PC-9 (cell line): ENCODE measurements around the gene CALHM2. TPM values are rescaled to one million over a fixed set of nuclear protein-coding genes. Genes with fewer than 3 reads are reported as not detected.

Experiments
- BruUV-seq: library from RNA; stranded (reverse); fragments of 400-500 nt; replicated peaks from 2 replicates; lab custom pipeline; 2021; lab: Mats Ljungman, UMichigan
- CTCF ChIA-PET: fragments of 300-600 bp; sonication (Branson Sonifier 250); formaldehyde crosslinking; loops from one replicate; lab custom pipeline; 2022; ENCODE audit warnings: antibody characterized with exemption; lab: Charles Lee
- POLR2A ChIA-PET: fragments of 300-600 bp; sonication (Branson Sonifier 250); formaldehyde crosslinking; loops from one replicate; lab custom pipeline; 2022; ENCODE audit warnings: antibody characterized with exemption; ENCODE audit not compliant: unreplicated experiment; lab: Charles Lee
- DNase-seq, 2 experiments: peaks; one replicate each; pipeline versions ENCODE4 v3.0.0 to v3.0.0-alpha.2; 2015 to 2022; ENCODE audit warnings: mixed read lengths in 1 of 2
- H2AFZ ChIP-seq: fragments of 200-600 bp; sonication (generic); 2 replicates; pipeline ENCODE4 v1.8.1; 2017; ENCODE audit warnings: antibody characterized with exemption
- H3F3A ChIP-seq: fragments of 200-600 bp; sonication (generic); 2 replicates; pipeline ENCODE4 v1.8.1; 2017; ENCODE audit warnings: antibody characterized with exemption, mild to moderate bottlenecking, low read depth; ENCODE audit not compliant: insufficient read depth
- H3K27ac ChIP-seq: fragments of 200-600 bp; sonication (generic); 2 replicates; pipeline ENCODE4 v1.6.1; 2016; ENCODE audit warnings: mixed run types
- H3K27me3 ChIP-seq: fragments of 200-600 bp; sonication (generic); 2 replicates; pipeline ENCODE4 v1.6.1; 2016; ENCODE audit warnings: low read depth, mixed run types; ENCODE audit not compliant: insufficient read depth
- H3K36me3 ChIP-seq: fragments of 200-600 bp; sonication (generic); 2 replicates; pipeline ENCODE4 v1.6.1; 2016; ENCODE audit warnings: low read depth, mixed run types
- H3K4me1 ChIP-seq: fragments of 200-600 bp; sonication (generic); replicated peaks from 2 replicates; pipeline ENCODE4 v1.6.1; 2016; ENCODE audit warnings: mixed run types; ENCODE audit not compliant: insufficient read depth
- H3K4me2 ChIP-seq: fragments of 200-600 bp; sonication (generic); 2 replicates; pipeline ENCODE4 v1.6.1; 2017; ENCODE audit warnings: mixed run types
- H3K4me3 ChIP-seq: fragments of 200-600 bp; sonication (generic); 2 replicates; pipeline ENCODE4 v1.6.1; 2016; ENCODE audit warnings: mixed run types
- H3K79me2 ChIP-seq: fragments of 200-600 bp; sonication (generic); 2 replicates; pipeline ENCODE4 v1.6.1; 2017; ENCODE audit warnings: low read depth, mixed run types
- H3K9me2 ChIP-seq: fragments of 200-600 bp; sonication (generic); 2 replicates; pipeline ENCODE4 v1.8.1; 2017; ENCODE audit warnings: mild to moderate bottlenecking; ENCODE audit not compliant: insufficient read depth
- H3K9me3 ChIP-seq: fragments of 200-600 bp; sonication (generic); 2 replicates; pipeline ENCODE4 v1.8.1; 2016; ENCODE audit warnings: low read depth; ENCODE audit not compliant: insufficient read depth
- H4K20me1 ChIP-seq: fragments of 200-600 bp; sonication (generic); 2 replicates; pipeline ENCODE4 v1.8.1; 2017; ENCODE audit not compliant: insufficient read depth
- EZH2 ChIP-seq: fragments of 200-600 bp; sonication (generic); IDR thresholded peaks from 2 replicates; pipeline ENCODE4 v1.8.0; 2017; ENCODE audit warnings: antibody characterized with exemption, low read depth
- intact Hi-C: fragments of 100-400 bp; cut with micrococcal nuclease; formaldehyde crosslinking; loops from one replicate; pipeline ENCODE4 v1.10.0; 2022; ENCODE audit not compliant: unreplicated experiment
- total RNA-seq: library from RNA; stranded (reverse); gene quantifications from 2 replicates; pipeline ENCODE4 v1.2.3, GENCODE V29; 2021
- TF ChIP-seq, protein P1 (sequence below): fragments of 200-600 bp; sonication (generic); conservative IDR thresholded peaks from 2 replicates; pipeline ENCODE4 v1.6.1; 2017; ENCODE audit warnings: mixed run types, antibody characterized with exemption, mild to moderate bottlenecking, moderate library complexity

Gene CALHM2
- total RNA-seq, 1 experiment from 2014 or later: 54.1 TPM

DNA sequence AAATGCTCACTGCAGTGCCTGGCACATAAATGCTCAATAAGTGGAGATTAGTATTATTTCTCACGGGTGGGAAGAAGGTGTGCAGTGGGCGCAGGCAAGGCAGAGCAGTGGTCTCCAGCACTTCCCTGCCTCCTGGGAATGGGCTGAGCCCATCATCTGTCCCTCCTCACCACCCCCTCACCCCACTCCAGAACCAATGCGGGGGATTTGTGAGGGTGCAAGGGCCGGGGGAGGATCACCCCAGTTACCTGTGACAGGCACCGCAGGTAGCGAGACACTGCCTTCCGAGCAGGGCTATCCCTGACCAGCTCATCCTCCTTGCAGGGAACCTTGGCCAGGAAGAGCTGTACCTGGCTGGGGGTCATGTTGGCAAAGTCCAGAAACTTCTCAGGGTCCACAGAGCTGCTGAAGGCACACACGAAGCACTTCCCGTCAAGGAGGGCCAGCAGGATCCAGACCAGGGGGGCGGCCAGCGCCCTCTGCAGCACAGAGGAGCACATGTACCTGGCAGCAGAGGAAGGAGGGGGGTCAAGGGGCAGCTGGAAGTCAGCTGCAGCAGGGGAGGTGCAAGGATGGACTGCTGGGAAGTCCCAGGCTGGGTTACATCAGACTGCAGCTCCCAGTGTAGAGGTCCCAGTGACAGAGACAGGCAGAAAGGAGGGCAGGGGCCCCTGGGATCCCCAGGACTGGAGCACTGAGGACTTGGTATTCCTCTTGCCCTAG is 24.0 kb upstream of the CALHM2 start:
- no peak overlapping the region for H3K27ac ChIP-seq
- no peak overlapping the region for H2AFZ ChIP-seq
- ChIA-PET POLR2A (no interaction called here), CTCF (interaction anchor here (0.5 to 1.1 kb wide), 2 partner anchors 25 to 66 kb away, joined by 3 read pairs; no protein-coding TSS in a partner anchor)
- H4K20me1 ChIP-seq: no peaks in the 10 kb centered on the region
- intact Hi-C loops: loop anchor here (5.0 kb wide), 1 partner anchor 34 kb away; no protein-coding TSS in a partner anchor
- H3K9me3 ChIP-seq: no peaks in the 10 kb centered on the region
- peaks cover 57% of the 10 kb centered on the region for H3K4me1 ChIP-seq
- no peak overlapping the region for H3K4me3 ChIP-seq
- TF ChIP-seq, protein P1, sequence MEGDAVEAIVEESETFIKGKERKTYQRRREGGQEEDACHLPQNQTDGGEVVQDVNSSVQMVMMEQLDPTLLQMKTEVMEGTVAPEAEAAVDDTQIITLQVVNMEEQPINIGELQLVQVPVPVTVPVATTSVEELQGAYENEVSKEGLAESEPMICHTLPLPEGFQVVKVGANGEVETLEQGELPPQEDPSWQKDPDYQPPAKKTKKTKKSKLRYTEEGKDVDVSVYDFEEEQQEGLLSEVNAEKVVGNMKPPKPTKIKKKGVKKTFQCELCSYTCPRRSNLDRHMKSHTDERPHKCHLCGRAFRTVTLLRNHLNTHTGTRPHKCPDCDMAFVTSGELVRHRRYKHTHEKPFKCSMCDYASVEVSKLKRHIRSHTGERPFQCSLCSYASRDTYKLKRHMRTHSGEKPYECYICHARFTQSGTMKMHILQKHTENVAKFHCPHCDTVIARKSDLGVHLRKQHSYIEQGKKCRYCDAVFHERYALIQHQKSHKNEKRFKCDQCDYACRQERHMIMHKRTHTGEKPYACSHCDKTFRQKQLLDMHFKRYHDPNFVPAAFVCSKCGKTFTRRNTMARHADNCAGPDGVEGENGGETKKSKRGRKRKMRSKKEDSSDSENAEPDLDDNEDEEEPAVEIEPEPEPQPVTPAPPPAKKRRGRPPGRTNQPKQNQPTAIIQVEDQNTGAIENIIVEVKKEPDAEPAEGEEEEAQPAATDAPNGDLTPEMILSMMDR: no peak; the same call in 1 of the 2 replicates
- no peak for TF ChIP-seq EZH2
- no peaks in the 10 kb centered on the region for H3K36me3 ChIP-seq
- BruUV-seq: no TSS peak
- no peaks in the 10 kb centered on the region for H3K27me3 ChIP-seq
- DNase-seq: peak in 1 of 2 experiments; percentile 18
- no peaks in the 10 kb centered on the region for H3K9me2 ChIP-seq
- H3F3A ChIP-seq: peaks cover 25% of the 10 kb centered on the region; the same call in 1 of the 2 replicates
- H3K79me2 ChIP-seq: peaks cover 4% of the 10 kb centered on the region; the same call in 1 of the 2 replicates
- H3K4me2 ChIP-seq: peak overlapping the region; percentile 16; the same call in 1 of the 2 replicates

DNA sequence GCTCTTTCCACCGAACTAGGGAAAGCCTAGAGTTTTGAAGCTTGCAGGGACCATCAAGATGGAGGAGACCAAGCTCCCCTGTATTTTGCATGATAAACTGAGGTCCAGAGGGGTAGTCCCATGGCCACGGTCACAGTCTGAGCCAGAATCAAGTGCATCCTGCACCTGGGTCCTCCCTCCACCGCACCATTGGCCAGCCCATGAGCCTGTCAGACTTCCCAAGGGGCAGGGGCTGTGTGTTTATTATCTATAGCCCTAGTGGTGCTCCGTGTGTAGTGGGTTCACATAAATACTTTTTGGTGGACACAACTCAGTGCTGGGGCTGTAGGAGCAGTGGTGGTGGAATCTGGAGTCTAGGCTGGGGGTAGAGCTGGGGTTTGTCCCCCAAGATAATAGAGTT is 23.3 kb upstream of the CALHM2 start:
- POLR2A ChIA-PET: no interaction called here
- no peak for DNase-seq
- no peaks in the 10 kb centered on the region for H4K20me1 ChIP-seq
- no peaks in the 10 kb centered on the region for H3K36me3 ChIP-seq
- no peak overlapping the region for H3K4me3 ChIP-seq
- TF ChIP-seq, protein P1: no peak
- no peak for TF ChIP-seq EZH2
- no peaks in the 10 kb centered on the region for H3K9me2 ChIP-seq
- H3K79me2 ChIP-seq: peaks cover 4% of the 10 kb centered on the region; the same call in 1 of the 2 replicates
- peaks cover 27% of the 10 kb centered on the region; the same call in 1 of the 2 replicates for H3F3A ChIP-seq
- CTCF ChIA-PET: interaction anchor here (0.6 kb wide), 1 partner anchor 83 kb away, joined by 8 read pairs; no protein-coding TSS in a partner anchor
- no peak overlapping the region for H3K27ac ChIP-seq
- intact Hi-C loops: loop anchor here (5.0 kb wide), 1 partner anchor 33 kb away; no protein-coding TSS in a partner anchor
- BruUV-seq: no TSS peak
- H3K4me2 ChIP-seq: no peak overlapping the region
- peaks cover 57% of the 10 kb centered on the region for H3K4me1 ChIP-seq
- no peak overlapping the region for H2AFZ ChIP-seq
- H3K9me3 ChIP-seq: no peaks in the 10 kb centered on the region
- H3K27me3 ChIP-seq: no peaks in the 10 kb centered on the region

DNA sequence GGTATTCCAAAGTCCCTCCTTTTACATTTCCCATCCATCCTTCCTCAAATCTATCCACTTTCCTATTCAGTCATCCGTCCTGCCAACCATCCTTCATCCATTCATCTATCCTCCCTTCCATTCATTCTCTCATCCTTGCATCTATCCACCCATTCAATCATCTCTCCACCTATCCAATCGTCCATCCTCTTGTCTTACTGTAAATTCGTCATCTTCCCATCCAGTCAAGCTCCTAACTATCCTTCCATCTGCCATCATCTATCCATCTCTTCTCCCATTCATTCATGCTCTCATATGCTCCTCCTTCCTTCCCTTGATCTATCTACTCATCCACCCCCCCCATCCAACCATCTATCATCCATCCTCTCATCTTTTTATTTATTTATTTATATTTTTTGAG is 21.9 kb upstream of the CALHM2 start:
- no peaks in the 10 kb centered on the region for H3K36me3 ChIP-seq

More for the DNA sequence above, 21.9 kb upstream of the CALHM2 start:
- CTCF ChIA-PET: no interaction called here
- Histone ChIP-seq H3K9me2 (no peaks in the 10 kb centered on the region), H3K4me3 (no peak overlapping the region), H3K79me2 (peaks cover 4% of the 10 kb centered on the region; the same call in 1 of the 2 replicates), H3K27me3 (no peaks in the 10 kb centered on the region), H3K4me1 (peaks cover 46% of the 10 kb centered on the region), H3F3A (peaks cover 19% of the 10 kb centered on the region; the same call in 1 of the 2 replicates), H3K9me3 (no peaks in the 10 kb centered on the region), H3K4me2 (no peak overlapping the region), H2AFZ (no peak overlapping the region), H4K20me1 (no peaks in the 10 kb centered on the region), H3K27ac (no peak overlapping the region)
- no peak for DNase-seq
- no TSS peak for BruUV-seq
- intact Hi-C loops: no loop called here
- POLR2A ChIA-PET: no interaction called here
- no peak for TF ChIP-seq EZH2
- TF ChIP-seq, protein P1: no peak
